Brain microvascular endothelial cell (primary cell): ENCODE measurements around the gene KCND1.

Source experiments
- DNase-seq: peaks from one replicate; pipeline ENCODE4 v3.0.0-alpha.2; 2020
- H3K27ac ChIP-seq: fragments of 250-450 bp; sonication (Bioruptor Pico); 2 replicates; pipeline ENCODE4 v1.5.1; 2020; ENCODE audit warnings: mild to moderate bottlenecking, moderate library complexity
- H3K27me3 ChIP-seq: fragments of 250-450 bp; sonication (Bioruptor Pico); replicated peaks from 2 replicates; pipeline ENCODE4 v1.5.1; 2020; ENCODE audit warnings: mild to moderate bottlenecking
- H3K36me3 ChIP-seq: fragments of 250-450 bp; sonication (Bioruptor Pico); replicated peaks from 2 replicates; pipeline ENCODE4 v1.5.1; 2020; ENCODE audit warnings: mild to moderate bottlenecking
- H3K4me3 ChIP-seq: 2 replicates; pipeline ENCODE4 v1.5.1; 2011; ENCODE audit warnings: low read depth, mild to moderate bottlenecking, control low read depth, low read length, moderate library complexity
- CTCF ChIP-seq: IDR thresholded peaks from 2 replicates; pipeline ENCODE4 v1.5.1; 2011; ENCODE audit warnings: low read depth, mild to moderate bottlenecking, moderate library complexity, low read length, control low read depth, inconsistent platforms; ENCODE audit errors: missing control alignments
- in situ Hi-C: cut with HindIII; loops from 2 replicates; pipeline ENCODE4 v1.10.0; 2017; ENCODE audit warnings: low sequenced_read_pairs, low pct_ligation_motif_present

KCND1 gene

DNA sequence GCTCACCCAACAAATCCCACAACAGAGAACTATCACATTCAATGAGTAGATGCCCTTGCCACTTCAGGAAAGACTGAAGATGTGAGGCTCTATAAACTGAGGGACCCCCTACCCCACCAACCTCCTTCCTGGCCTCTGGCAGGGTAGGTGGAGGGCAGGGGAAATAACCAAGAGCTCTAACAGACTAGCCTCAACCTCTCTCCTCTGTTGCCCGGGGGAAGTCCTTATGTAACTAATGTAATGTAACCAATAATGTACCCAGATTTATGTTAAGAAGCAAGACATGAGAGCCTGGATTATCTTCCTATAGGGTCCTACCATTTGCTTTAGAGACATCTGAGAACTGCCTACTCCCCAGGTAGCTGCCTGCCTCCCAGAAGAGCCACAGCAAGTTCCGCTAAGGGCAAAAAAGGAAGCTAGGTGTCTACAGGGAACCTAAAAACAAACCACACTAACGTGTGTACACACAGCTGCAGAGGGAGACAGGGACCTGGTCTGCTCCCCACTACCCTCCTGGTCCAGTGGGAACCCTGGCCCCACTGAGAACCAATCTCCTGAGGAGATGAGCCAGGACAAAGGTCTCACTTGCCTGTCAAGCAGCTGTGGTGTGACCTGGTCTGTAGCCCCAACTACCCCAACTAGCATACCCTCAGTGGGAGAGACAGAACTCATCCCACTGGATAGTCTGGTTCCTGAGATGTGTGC, 32.0 kb downstream of the KCND1 start:
- H3K4me3 ChIP-seq: no peak overlapping the region
- H3K36me3 ChIP-seq: peaks cover 2% of the 10 kb centered on the region
- DNase-seq: no peak
- in situ Hi-C loops: no loop called here
- TF ChIP-seq CTCF: no peak
- no peak overlapping the region for H3K27ac ChIP-seq
- H3K27me3 ChIP-seq: no peaks in the 10 kb centered on the region

DNA sequence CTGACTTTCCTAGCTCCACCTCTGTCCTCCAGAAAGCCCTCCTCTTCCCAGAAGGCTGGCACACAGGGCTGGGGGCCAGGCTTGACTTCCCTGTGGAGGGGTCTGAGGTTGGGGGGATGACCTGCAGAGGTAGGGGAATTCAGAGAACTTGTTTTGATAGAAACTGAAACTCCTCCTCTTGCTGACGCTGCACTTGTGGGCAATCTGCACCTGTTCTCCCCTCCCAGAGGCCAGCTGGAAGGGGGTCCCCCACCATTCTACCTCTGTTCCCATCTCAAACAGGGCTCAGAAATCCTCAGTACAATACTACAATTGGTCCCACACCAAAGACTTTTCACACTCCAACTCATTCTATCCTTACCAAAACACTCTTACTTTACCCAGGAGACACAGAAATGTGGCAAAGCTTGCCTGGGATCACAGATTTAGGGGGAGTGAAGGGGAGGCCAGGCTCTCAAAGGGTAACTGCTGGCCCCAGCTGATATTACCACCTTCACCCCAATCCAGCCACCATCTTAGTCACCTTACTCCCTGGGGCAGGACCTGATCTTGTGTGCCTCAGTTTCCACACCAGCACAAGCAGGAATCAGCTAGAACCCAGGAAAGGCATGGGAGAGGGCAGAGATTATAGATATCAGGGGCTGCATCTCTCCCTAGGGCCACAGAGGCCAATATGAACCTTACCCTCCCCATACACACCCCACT, 32.8 kb downstream of the KCND1 start:
- H3K4me3 ChIP-seq: no peak overlapping the region
- no peaks in the 10 kb centered on the region for H3K27me3 ChIP-seq
- TF ChIP-seq CTCF: no peak
- no peak overlapping the region for H3K27ac ChIP-seq
- in situ Hi-C loops: no loop called here
- peaks cover 4% of the 10 kb centered on the region for H3K36me3 ChIP-seq
- no peak for DNase-seq

GRCh38 chrX:48937054-48937907, 34.4 kb downstream of the KCND1 start:
- no peaks in the 10 kb centered on the region for H3K27me3 ChIP-seq
- peak; percentile 36 for DNase-seq
- peak; percentile 34 for TF ChIP-seq CTCF
- no peak overlapping the region for H3K4me3 ChIP-seq
- in situ Hi-C loops: no loop called here
- H3K27ac ChIP-seq: no peak overlapping the region
- H3K36me3 ChIP-seq: peaks cover 5% of the 10 kb centered on the region

DNA sequence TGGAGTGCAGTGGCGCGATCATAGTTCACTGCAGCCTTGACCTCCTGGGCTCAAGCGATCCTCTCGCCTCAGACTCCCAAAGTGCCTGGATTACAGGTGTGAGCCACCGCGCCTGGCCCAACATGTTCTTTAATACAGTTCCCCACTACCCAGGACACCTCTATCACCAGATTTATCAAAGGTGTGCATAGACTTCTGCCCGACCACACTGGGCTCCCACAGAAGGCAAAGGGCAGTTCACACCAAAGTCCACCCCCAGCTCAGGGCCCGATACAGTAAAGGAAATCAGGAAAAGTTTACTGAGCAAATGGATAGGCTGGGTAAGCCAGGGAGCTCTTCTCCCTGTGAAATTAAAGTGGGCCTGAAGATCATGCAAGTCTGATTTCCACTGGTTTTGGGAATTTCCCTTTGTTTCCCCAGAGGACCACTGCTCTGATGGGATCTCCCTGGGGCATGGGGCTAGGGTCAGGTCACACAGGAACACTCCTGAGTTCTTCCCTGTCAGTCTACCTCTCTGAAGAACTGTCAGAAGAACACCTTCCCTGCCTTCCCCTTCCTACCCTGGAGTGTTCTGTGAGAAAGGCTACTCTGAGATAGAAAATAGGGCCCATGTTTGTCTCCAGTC, 35.1 kb downstream of the KCND1 start:
- DNase-seq: no peak
- in situ Hi-C loops: no loop called here
- no peak for TF ChIP-seq CTCF
- H3K27ac ChIP-seq: no peak overlapping the region
- peaks cover 5% of the 10 kb centered on the region for H3K36me3 ChIP-seq
- no peak overlapping the region for H3K4me3 ChIP-seq
- H3K27me3 ChIP-seq: no peaks in the 10 kb centered on the region

GRCh38 chrX:48935301-48935670, 36.4 kb downstream of the KCND1 start:
- no peak overlapping the region for H3K4me3 ChIP-seq
- H3K27ac ChIP-seq: no peak overlapping the region
- in situ Hi-C loops: no loop called here
- no peak for TF ChIP-seq CTCF
- no peak for DNase-seq
- H3K27me3 ChIP-seq: no peaks in the 10 kb centered on the region
- H3K36me3 ChIP-seq: peaks cover 5% of the 10 kb centered on the region
